ENCODE data around the gene TRPM2.

Gene TRPM2

DNA sequence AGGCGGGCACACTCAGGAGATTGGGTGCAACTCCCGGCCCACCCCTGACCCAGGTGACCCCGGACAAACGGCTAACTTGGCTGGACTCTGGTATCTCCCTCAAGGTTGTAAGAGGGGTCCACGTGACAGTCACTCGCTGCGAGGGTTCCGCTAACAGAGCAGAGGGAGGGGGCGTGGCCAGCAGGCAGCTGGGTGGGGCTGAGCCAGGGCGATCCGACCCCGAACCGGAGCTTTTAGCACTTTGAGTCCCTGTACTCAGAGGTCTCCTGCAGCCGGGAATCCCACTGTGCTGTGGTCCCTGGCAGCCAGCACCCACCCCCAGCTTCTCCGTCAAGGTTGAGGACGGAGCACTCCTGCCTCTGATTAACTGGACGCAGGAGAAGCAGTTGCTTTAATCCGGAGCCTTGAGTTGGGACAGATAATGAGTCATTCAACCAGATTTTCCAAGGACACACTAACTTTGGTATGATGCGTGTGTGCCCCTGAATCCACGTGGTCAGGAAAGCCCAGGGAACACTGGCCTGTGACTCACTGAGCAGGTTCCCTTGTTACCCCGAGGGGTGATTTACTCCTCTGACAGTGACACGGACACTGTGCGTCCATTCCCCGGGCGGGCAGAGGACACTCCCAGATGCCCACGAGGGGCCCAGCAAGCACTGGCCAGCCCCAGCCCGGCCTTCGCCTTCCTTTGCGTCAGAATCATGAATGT is 16.8 kb downstream of the TRPM2 start:
- no peak for FAIRE-seq
- DNase-seq (ENCODE audit: insufficient read length, low spot score): no peak

DNA sequence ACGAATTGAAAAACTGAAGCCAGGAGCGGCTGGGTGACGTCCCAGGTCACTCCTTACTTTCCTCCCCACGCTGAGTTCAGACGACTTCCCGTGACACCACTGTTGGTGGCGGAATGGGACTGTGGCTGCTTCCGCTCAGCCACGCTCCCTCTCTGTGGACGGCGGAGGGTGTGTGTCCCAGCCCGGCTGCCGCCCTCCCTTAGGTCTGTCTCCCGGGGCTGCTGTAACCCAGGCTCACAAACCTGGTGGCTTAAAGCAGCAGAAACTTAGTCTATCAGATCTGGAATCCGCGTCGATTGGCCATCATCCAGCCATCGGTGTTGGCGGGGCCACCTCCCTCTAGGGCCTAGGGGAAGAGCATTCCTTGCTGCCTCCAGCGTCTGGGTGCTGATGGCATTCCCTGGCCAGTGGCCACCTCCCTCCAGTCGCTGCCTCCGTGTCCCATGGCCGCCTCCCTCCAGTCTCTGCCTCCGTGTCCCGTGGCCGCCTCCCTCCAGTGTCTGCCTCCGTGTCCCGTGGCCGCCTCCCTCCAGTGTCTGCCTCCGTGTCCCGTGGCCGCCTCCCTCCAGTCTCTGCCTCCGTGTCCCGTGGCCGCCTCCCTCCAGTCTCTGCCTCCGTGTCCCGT is 17.5 kb downstream of the TRPM2 start:
- DNase-seq (ENCODE audit: insufficient read length, low spot score) (no peak), FAIRE-seq (no peak)

DNA sequence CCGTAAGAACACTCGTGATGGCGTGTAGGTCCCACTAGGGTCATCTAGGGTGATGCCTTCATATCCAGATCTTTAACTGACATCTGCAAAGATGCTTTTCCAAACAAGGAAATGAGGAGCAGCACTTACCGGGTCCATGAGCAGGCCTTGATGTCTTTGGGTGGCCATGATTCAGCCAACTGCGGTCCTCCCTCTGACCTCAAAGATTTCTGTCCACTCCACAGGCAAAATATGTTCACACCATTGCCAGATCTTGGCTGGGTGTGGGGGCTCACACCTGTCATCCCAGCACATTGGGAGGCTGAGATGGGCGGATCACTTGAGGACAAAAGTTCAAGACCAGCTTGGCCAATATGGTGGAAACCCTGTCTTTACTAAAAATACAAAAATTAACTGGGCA is 18.2 kb downstream of the TRPM2 start:
- FAIRE-seq (no peak), DNase-seq (ENCODE audit: insufficient read length, low spot score) (no peak)

DNA sequence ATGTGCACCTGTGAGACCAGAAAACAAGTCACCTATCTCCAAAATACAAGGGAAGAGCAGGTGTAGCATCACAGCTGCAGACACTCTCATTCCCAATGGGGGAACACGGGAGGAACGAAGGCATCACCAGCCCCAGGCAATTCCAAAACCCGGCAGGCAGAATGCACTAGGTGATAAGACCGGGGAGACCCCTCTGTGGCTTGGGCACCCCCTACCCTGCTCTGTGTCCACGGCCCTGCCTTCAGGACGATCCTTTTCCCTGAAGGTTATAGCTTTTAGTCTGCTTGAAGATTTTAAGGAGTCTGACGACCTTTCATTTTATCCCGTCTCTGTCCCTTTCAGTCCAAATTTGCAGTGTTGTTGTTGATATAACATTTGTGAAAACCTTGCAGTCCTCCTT is 19.2 kb downstream of the TRPM2 start:
- DNase-seq (ENCODE audit: insufficient read length, low spot score): no peak
- no peak for FAIRE-seq

DNA sequence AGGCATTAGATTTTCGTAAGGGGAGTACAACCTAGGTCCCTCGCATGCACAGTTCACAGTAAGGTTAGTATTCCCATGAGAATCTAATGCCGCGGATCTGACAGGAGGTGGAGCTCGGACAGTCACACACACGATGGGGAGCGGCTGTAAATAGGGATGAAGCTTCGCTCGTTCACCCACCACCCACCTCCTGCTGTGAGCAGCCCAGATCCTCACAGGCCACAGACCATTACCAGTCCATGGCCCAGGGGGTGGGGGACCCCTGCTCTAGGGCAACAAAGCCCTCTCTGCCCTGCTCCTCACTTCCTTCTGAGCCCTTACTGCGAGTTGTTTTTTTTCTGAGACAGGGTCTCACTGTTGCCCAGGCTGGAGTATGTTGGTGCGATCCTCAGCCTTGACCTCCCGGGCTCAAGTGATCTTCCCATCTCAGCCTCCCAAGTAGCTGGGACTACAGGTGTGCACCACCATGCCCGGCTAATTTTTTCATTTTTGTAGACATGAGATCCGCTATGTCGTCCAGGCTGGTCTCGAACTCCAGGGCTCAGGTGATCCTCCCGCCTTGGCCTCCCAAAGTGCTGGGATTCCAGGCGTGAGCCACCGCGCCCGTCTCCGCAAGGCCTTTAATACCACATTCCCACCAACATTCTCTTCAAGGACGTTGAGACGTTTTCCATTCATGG is 21.3 kb downstream of the TRPM2 start:
- FAIRE-seq (no peak), DNase-seq (ENCODE audit: insufficient read length, low spot score) (no peak)

DNA sequence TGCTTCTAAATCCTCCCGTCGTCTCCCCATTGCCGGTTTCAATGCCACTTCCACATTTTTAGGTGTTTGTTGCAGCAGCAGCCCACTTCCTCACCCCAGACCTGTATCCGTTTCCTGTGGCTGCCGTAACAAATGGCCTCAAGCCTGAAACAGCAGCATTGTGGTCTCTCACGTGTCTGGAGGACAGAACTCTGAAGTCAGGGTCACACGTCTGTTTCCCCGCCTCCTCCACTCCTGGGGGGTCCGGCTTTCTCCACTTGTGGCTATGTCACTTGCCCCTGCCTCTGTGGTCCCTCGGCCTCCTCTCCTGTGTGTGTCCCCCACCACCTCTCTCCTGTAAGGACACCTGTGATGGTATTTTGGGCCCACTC is 21.8 kb downstream of the TRPM2 start:
- FAIRE-seq: no peak
- DNase-seq (ENCODE audit: insufficient read length, low spot score): peak; percentile 51

DNA sequence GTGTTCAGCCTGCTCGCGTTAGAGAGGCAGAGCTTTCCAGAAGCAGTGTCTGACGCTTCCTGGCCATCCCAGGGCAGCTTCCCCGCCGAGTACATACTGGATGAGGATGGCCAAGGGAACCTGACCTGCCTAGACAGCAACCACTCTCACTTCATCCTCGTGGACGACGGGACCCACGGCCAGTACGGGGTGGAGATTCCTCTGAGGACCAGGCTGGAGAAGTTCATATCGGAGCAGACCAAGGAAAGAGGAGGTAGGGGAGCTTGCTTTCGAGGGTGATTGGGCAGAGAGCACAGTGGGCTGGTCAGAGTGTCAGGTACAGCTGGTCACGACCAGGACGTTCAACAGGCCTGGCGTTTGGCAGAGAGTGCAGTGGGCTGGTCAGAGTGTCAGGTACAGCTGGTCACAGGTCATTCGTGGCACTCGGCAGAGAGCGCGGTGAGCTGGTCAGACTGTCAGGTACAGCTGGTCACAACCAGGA is 22.4 kb downstream of the TRPM2 start:
- no peak for FAIRE-seq
- no peak for DNase-seq (ENCODE audit: insufficient read length, low spot score)

DNA sequence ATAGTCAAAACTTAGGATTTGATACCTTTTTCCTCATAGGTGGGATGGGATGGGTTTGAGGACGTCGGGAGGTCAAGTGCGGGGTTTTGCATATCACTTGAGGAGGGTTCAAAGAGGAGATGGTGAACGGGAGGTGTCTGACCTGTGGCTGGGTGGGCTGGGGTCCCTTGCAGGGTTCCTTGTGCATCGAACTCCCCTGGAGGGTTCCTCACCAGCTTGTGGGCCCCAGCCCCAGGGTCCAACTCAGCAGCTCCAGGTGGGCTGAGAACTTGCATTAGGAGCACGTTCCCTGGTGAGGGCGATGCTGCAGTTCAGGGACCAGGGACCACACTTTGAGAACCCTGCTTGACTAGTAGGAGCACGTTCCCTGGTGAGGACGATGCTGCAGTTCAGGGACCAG is 23.2 kb downstream of the TRPM2 start:
- DNase-seq (ENCODE audit: insufficient read length, low spot score) (no peak), FAIRE-seq (no peak)

DNA sequence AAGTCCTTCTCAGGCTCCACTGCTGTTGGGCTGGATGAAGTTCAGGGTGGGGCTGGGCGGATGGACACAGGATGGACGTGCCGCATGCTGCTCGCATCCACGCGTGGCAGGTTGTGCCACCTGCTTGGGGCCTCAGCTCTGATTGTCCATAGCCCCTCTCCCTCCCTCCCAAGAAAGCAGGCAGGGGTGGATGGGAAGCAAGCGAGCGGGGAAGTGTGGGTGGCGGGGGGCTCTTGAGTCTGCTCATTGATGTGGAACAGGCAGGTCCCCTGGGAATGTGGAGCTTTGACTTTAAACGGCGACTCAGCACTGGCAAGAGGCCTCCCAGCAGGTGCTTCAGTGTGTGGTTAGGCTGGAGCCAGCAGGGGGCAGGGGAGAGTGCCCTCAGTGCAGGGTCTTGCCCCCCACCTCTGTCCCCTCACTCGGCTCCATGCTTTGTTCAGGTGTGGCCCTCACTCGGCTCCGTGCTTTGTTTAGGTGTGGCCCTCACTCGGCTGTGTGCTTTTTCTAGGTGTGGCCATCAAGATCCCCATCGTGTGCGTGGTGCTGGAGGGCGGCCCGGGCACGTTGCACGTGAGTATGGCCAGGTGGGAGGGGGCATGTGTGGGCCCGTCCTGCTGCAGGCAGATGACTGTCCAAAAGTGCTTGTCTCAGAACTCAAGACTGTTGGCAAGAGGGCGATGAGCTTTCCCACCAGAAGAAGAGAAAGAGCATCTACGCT is 23.9 kb downstream of the TRPM2 start:
- DNase-seq (ENCODE audit: insufficient read length, low spot score) (no peak), FAIRE-seq (no peak)

DNA sequence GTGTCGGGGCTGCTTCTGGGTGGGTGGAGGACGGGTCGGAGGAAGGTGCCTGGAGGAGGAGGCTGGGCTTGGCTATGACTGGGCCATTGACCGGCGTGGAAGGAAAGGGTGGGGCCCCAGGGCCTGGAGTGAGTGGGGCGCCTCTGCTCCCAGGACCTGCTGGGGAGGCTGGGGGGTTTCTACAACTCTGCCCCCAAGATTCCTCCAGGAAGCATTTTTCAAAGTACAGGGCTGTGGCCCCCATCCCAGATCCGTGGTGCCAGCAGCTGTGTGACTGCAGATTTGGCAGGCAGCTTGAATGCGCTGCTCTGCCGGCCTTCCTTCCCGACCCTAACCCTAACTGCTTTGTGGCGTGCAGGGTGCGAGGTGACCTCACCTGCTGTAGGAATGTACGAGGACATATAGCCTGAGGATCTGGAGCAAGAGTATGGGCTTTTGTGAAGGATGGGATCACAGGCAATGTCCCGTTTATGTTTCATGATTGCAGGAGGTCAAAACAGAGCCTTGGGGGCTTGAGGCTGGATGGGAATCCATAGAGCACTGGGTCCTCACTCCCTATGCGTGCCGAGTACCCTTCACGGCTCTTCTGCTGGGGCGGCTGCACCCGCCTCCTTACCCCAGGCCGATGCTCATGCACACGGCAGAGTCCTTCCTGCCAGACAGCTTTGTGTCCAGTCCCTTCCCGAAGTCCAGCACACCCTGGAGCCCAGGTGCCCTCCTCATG is 24.7 kb downstream of the TRPM2 start:
- FAIRE-seq: no peak

DNA sequence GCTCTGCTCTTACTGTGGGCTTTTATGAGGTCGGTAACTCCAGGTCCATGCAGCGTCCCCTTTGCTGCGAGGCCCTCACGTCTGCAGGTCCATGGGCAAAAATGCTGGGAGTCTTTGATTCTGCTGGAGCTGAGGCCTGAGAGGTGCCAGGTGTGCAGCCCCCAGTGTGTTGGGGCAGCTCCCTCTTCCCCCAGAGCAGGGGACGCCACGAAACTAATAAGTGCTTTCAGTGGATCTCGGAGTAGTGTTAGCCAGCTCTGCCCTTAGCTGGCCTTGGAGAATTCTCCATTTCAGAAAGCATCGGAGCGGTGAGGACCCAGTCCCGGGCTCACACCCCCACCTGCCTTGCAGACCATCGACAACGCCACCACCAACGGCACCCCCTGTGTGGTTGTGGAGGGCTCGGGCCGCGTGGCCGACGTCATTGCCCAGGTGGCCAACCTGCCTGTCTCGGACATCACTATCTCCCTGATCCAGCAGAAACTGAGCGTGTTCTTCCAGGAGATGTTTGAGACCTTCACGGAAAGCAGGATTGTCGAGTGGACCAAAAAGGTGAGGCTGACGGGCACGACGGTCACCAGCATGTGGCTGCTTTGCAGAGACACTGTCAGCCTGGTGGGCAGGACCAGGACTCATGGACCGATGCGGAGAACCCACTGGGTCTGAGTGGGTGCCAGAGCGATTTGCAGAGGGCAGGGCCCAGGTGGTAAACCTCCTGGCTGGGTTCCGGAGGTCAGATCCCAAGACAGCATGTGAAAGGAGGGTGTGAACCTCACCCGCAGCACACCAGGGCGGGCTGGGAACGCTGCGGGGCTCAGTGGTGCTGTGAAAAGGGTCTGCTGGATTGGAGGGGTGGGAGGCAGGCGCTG is 25.5 kb downstream of the TRPM2 start:
- no peak for DNase-seq (ENCODE audit: insufficient read length, low spot score)
- FAIRE-seq: no peak

More for the DNA sequence above, 24.7 kb downstream of the TRPM2 start:
- no peak for DNase-seq (ENCODE audit: insufficient read length, low spot score)

DNA sequence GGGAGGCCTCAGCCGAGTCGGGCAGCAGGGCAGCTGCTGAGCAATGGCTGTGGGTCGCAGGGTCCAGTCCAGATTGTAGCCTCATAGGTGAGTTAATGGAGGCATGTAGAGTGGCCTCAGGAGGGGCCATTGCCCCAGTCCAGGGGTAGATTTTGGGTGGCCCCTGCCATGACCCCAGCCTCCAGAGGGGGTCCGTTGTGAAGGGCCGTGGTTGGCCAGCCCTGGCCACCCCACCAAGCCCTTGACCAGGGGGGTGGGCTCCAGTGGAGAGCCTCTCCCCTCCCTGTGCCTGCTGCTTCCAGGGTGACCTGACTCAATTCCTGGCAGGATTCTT is 26.1 kb downstream of the TRPM2 start:
- DNase-seq (ENCODE audit: insufficient read length, low spot score): no peak
- no peak for FAIRE-seq

DNA sequence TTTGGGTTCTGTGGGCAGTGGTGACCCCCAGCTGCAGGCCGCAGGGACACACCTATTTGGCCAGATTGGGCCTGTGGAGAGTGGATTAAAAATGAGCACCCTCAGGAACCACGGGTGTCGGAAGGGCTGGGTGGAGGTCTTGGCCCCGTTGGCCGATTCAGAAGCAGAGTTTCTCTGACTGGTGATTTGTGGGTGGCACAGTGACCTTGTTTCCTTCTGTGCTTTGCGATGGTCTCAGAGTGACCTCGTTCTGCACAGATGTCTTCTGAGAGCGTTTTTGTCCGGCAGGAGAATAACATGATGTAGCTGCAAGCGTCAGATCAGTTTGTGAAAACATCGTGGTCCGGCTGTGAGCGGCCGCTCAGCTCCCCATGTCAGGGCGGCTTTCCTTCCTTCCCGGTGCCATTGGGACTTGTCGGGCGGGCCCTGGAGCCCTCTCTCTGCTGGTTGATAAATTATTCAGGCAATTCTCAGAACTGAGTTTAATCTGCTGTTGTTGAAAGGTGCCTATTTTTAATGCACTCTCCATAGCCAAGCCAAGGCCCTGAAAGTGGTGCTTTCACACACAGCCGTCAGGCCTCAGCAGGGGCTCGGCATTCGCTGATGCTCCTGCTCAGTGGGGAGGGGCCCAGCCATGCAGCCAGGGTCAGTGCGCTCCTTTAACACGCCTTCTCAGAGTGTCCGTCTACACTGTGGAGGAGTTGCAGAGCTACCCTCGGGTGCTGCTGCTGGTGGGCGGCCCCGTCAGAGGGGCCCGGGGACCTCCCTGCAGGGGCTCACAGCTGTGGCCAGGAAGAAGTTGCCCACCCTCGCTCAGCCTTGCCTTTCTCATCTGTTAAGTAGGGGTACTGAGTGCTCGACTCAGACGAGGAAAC is 26.8 kb downstream of the TRPM2 start:
- FAIRE-seq (no peak), DNase-seq (ENCODE audit: insufficient read length, low spot score) (no peak)

DNA sequence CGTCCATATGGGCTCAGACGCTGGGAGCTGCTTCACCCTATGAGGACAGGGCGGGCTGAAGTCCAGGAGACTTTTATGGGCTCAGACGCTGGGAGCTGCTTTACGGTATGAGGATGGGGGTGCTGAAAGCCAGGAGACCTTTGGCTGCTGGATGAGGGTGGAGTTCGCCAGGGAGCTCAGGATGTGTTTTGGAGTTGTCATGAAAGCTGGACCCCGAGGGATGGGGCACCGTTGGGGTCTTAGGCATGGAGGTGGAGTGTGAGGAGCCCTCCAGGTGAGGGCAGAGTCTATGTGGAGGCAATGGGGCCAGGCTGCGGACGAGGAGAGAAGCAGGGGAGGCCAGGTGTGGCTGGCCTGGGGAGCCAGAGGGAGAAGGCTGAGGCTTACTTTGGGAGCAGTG is 27.5 kb downstream of the TRPM2 start:
- DNase-seq (ENCODE audit: insufficient read length, low spot score) (no peak), FAIRE-seq (no peak)

DNA sequence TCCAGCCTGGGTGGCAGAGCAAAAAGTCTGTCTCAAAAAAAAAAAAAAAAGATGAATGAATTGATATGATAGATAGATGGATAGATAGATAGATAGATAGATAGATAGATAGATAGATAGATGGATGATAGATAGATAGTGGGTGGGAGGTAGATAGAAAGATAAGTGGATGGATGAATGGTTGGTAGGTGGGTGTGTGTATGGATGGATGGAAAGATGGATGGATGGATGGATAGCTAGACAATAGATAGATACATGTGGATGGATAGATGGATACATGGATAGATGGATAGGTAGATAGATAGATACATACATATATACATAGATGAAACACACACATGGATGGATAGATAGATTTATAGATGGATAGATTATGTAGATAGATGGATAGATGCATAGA is 28.5 kb downstream of the TRPM2 start:
- FAIRE-seq: no peak
- no peak for DNase-seq (ENCODE audit: insufficient read length, low spot score)

DNA sequence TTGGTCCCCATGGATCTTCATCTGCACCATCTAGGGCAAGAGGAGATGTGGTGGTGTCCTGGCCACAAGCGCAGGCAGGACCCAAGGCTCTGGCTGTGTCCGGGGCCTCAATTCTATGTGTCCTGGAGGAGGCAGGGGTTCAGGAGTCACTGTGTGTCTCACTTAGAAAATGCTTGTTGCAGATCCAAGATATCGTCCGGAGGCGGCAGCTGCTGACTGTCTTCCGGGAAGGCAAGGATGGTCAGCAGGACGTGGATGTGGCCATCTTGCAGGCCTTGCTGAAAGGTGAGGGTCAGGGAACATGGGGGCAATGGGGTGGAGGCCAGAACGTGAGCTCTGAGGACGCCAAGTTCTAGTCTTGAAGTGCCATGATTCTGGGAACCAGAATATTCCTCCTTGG is 29.1 kb downstream of the TRPM2 start:
- FAIRE-seq (no peak), DNase-seq (ENCODE audit: insufficient read length, low spot score) (no peak)

DNA sequence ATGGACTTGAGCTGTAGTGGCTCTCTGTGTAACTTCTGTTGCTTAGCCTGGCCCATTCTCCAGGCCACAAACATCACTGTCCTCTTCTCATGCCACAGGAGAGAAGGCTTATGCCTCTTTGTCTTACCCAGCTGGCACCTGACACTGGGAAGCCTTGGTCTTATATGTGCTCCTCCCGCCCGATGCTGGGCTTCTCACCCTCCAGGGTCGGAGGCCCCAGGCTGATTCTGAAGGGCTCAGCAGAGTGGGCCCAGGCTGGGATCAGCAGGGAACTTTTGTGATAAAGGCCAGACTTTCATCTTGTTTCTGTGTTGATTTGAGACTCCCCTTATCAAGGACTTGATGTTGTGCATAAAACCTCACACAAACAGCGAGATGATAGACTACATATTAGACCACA is 29.8 kb downstream of the TRPM2 start:
- FAIRE-seq: no peak

DNA sequence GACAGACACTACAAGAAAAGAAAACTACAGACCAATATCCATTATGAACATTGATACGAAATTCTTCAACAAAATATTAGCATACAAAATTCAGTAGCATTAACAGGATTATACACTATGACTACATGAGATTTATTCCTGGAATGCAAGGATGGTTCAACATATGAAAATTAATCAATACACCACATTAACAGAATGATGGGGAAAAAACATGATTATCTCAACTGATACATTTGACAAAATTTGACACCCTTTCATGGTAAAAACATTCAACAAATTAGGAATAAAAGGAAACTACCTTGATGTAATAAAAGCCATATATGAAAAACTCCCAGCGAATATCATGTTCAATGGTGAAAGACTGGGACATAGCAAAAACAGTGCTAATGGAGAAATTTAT is 31.5 kb downstream of the TRPM2 start:
- no peak for FAIRE-seq
- DNase-seq (ENCODE audit: insufficient read length, low spot score): no peak

More for the DNA sequence above, 29.8 kb downstream of the TRPM2 start:
- no peak for DNase-seq (ENCODE audit: insufficient read length, low spot score)

DNA sequence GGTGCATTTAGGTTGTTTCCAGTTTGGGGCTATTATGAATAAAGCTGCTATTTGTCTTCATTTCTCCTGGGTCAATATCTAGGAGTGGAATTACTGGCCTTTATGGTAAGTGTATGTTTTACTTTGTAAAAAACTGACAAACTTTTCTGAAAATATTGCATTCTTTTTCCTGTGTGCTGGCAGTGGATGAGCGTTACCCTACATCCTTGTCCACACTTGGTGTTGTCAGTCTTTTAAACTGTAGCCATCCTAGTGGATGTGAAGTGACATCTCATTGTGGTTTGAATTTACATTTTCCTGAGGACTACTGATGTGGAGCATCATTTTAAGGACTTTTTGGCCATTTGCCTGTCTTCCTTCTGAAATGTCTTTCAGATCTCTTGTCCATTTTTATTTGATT is 35.9 kb downstream of the TRPM2 start:
- DNase-seq (ENCODE audit: insufficient read length, low spot score) (no peak), FAIRE-seq (no peak)
